Measurements from ENCODE around the gene FOXO3.

FOXO3 gene

DNA sequence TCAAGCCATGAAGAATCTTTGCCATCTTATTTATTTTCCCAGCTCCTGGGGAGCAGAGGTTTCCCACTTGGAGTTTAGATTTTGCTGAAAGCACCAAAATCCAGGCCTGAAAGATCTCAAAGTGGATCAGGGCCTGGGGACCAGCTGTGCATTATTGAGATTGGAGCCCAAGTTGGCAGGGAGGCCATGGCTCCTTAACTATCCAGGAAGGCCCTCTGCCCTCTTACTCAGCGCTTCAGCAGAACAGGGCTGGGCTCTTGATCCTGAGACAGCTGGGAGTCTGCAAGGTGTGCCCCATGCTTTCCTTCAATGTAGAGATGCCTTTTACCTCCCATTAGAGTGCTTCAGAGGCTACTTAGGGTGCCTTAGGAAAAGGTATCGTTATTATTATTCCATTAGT, 24.6 kb downstream of the FOXO3 start:
- Histone ChIP-seq H3K4me3 (ENCODE audit: low read length) (no peak overlapping the region), H3K27ac (ENCODE audit: low read depth, low read length) (no peak overlapping the region), H3K79me2 (ENCODE audit: control insufficient read depth, insufficient read depth, low read length) (peaks cover 27% of the 10 kb centered on the region), H3K27me3 (ENCODE audit: insufficient read depth, low read length, poor library complexity) (no peaks in the 10 kb centered on the region), H3K18ac (ENCODE audit: low read length) (no peak overlapping the region), H3K4me1 (ENCODE audit: control insufficient read depth, low read depth, low read length) (no peaks in the 10 kb centered on the region), H4K5ac (ENCODE audit: low read length) (no peak overlapping the region), H3K79me1 (ENCODE audit: low read length) (peaks cover 31% of the 10 kb centered on the region), H3K56ac (ENCODE audit: low read length) (no peak overlapping the region), H3K23ac (ENCODE audit: low read length) (no peak overlapping the region), H4K8ac (ENCODE audit: low read depth, low read length) (no peak overlapping the region), H3K4ac (ENCODE audit: low read depth, low read length) (no peak overlapping the region), H2AK5ac (ENCODE audit: low read length) (no peak overlapping the region), H2BK5ac (ENCODE audit: low read length) (no peak overlapping the region), H2BK120ac (ENCODE audit: low read depth, low read length) (no peak overlapping the region), H2BK15ac (replicated peaks; ENCODE audit: low read depth) (no peak overlapping the region), H3K4me2 (ENCODE audit: low read length) (no peak overlapping the region), H3K9ac (ENCODE audit: low read length) (no peak overlapping the region), H3K36me3 (ENCODE audit: control insufficient read depth, insufficient read depth, low read length) (no peaks in the 10 kb centered on the region)
- no CpG with 5 or more reads among the region's 2 CpGs for WGBS (ENCODE audit: extremely low coverage, insufficient coverage, low lambda C conversion rate)
- DNase-seq, result no peak

DNA sequence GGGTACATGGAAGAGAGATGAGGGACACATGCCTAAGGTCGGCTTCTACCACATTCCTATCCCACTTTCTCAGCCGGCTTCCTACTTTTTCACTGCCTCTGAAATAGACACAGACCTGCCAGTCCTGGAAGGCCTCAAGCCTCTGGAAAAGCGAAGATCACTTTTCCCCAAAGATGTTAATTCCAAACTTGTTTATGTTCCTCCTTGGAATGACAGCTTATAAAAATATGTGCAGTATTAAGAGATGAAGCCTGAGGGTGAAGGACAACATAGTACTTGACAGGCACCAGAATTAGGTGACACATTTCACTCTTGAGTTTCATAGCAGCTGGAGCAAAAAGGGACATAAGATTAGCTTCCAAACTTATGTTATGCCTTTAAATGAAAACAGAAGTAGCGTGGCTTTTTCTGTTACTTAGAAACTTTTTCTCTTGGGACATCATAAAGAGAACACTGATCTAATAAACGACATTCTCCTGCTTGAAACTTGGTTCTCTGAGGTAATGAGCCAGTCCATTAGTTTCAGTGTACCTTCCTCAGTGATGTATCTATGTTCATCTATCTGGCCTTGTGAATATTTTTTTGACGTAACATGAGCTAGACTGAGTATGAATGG, 25.3 kb downstream of the FOXO3 start:
- no CpG with 5 or more reads among the region's 6 CpGs for WGBS (ENCODE audit: extremely low coverage, insufficient coverage, low lambda C conversion rate)
- Histone ChIP-seq H3K79me1 (ENCODE audit: low read length) (peaks cover 30% of the 10 kb centered on the region), H3K4me3 (ENCODE audit: low read length) (no peak overlapping the region), H3K18ac (ENCODE audit: low read length) (no peak overlapping the region), H3K4me1 (ENCODE audit: control insufficient read depth, low read depth, low read length) (no peaks in the 10 kb centered on the region), H4K5ac (ENCODE audit: low read length) (no peak overlapping the region), H3K27me3 (ENCODE audit: insufficient read depth, low read length, poor library complexity) (no peaks in the 10 kb centered on the region), H2BK15ac (replicated peaks; ENCODE audit: low read depth) (no peak overlapping the region), H2BK120ac (ENCODE audit: low read depth, low read length) (no peak overlapping the region), H3K4ac (ENCODE audit: low read depth, low read length) (no peak overlapping the region), H3K36me3 (ENCODE audit: control insufficient read depth, insufficient read depth, low read length) (no peaks in the 10 kb centered on the region), H3K9ac (ENCODE audit: low read length) (no peak overlapping the region), H3K27ac (ENCODE audit: low read depth, low read length) (no peak overlapping the region), H3K23ac (ENCODE audit: low read length) (no peak overlapping the region), H3K4me2 (ENCODE audit: low read length) (no peak overlapping the region), H3K79me2 (ENCODE audit: control insufficient read depth, insufficient read depth, low read length) (peaks cover 26% of the 10 kb centered on the region), H2BK5ac (ENCODE audit: low read length) (no peak overlapping the region), H2AK5ac (ENCODE audit: low read length) (no peak overlapping the region), H4K8ac (ENCODE audit: low read depth, low read length) (no peak overlapping the region), H3K56ac (ENCODE audit: low read length) (no peak overlapping the region)
- no peak for DNase-seq

DNA sequence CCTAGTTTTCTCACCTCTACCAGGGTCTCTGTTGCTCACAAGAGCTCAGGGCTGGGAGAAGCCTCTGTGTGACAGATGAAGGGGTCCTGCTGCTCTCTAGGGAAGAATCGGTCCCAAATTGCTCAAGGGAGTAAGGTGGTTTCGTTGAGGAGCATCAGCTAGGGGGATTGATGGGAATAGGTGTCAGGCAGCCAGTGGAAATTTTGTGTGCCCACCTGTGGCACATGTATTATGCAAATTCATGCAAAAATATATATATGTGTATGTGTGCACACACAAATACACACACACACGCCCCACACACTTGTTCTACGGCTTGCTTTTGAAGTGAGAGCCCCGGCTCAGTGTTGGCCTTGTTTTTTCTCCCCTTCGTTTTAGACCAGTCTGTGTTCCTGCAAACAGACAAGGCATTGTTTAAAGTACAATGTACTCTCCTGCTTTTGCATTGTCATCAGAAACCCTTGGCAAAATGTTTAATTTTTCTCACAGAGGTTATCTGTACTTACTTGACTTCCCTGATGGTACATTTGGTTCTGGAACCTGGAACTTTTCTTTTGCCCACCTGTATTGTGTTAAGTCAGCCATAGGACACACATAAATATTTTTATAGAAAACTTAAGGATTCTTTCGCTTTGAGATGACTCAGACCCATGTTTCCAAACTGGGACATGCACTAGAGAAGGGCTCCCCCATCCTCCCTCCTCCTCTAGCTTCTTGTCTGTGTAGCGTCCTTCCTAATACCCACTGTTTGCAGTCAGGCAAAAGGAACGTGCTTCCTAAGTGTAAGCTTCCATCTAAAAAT, 26.7 kb downstream of the FOXO3 start:
- no CpG with 5 or more reads among the region's 9 CpGs for whole genome bisulfite sequencing (ENCODE audit: extremely low coverage, insufficient coverage, low lambda C conversion rate)
- Histone ChIP-seq H3K27me3 (ENCODE audit: insufficient read depth, low read length, poor library complexity) (no peaks in the 10 kb centered on the region), H4K5ac (ENCODE audit: low read length) (no peak overlapping the region), H3K23ac (ENCODE audit: low read length) (no peak overlapping the region), H4K8ac (ENCODE audit: low read depth, low read length) (no peak overlapping the region), H2BK15ac (replicated peaks; ENCODE audit: low read depth) (no peak overlapping the region), H3K36me3 (ENCODE audit: control insufficient read depth, insufficient read depth, low read length) (no peaks in the 10 kb centered on the region), H2AK5ac (ENCODE audit: low read length) (no peak overlapping the region), H2BK5ac (ENCODE audit: low read length) (no peak overlapping the region), H3K27ac (ENCODE audit: low read depth, low read length) (no peak overlapping the region), H3K4ac (ENCODE audit: low read depth, low read length) (no peak overlapping the region), H3K18ac (ENCODE audit: low read length) (no peak overlapping the region), H3K9ac (ENCODE audit: low read length) (no peak overlapping the region), H3K4me2 (ENCODE audit: low read length) (no peak overlapping the region), H3K56ac (ENCODE audit: low read length) (no peak overlapping the region), H3K4me1 (ENCODE audit: control insufficient read depth, low read depth, low read length) (no peaks in the 10 kb centered on the region), H2BK120ac (ENCODE audit: low read depth, low read length) (no peak overlapping the region), H3K4me3 (ENCODE audit: low read length) (no peak overlapping the region), H3K79me1 (ENCODE audit: low read length) (peaks cover 28% of the 10 kb centered on the region), H3K79me2 (ENCODE audit: control insufficient read depth, insufficient read depth, low read length) (peaks cover 24% of the 10 kb centered on the region)
- peak; percentile 54 for DNase-seq

DNA sequence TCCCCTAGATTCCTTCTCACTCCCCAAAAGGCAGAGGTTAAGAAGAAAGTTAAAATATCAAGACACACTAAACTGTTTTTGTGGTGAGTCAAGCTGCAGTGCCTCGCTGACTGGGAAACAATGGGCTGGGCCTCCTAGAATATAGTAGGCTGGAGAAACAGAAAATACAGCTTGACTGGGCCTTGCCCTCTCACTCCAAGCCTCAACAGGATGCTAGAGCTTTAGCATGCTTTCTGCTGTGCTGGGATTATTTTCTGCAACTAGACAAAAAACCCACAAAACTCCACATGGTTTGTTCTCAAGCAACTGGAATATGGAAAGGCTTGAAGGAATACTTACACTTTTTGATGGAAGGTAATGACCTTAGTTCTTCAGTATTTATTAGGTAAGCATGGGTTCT, 27.9 kb downstream of the FOXO3 start:
- Histone ChIP-seq H2BK5ac (ENCODE audit: low read length) (no peak overlapping the region), H3K4me1 (ENCODE audit: control insufficient read depth, low read depth, low read length) (no peaks in the 10 kb centered on the region), H3K4me3 (ENCODE audit: low read length) (no peak overlapping the region), H4K5ac (ENCODE audit: low read length) (no peak overlapping the region), H3K23ac (ENCODE audit: low read length) (no peak overlapping the region), H3K9ac (ENCODE audit: low read length) (no peak overlapping the region), H3K27me3 (ENCODE audit: insufficient read depth, low read length, poor library complexity) (no peaks in the 10 kb centered on the region), H4K8ac (ENCODE audit: low read depth, low read length) (no peak overlapping the region), H3K27ac (ENCODE audit: low read depth, low read length) (no peak overlapping the region), H3K36me3 (ENCODE audit: control insufficient read depth, insufficient read depth, low read length) (no peaks in the 10 kb centered on the region), H2BK120ac (ENCODE audit: low read depth, low read length) (no peak overlapping the region), H3K56ac (ENCODE audit: low read length) (no peak overlapping the region), H3K4ac (ENCODE audit: low read depth, low read length) (no peak overlapping the region), H3K79me2 (ENCODE audit: control insufficient read depth, insufficient read depth, low read length) (peaks cover 18% of the 10 kb centered on the region), H3K18ac (ENCODE audit: low read length) (no peak overlapping the region), H2AK5ac (ENCODE audit: low read length) (no peak overlapping the region), H3K4me2 (ENCODE audit: low read length) (no peak overlapping the region), H3K79me1 (ENCODE audit: low read length) (peaks cover 27% of the 10 kb centered on the region), H2BK15ac (replicated peaks; ENCODE audit: low read depth) (no peak overlapping the region)
- DNase-seq, result peak; percentile 68
- no CpG with 5 or more reads among the region's 1 CpG for WGBS (ENCODE audit: extremely low coverage, insufficient coverage, low lambda C conversion rate)

DNA sequence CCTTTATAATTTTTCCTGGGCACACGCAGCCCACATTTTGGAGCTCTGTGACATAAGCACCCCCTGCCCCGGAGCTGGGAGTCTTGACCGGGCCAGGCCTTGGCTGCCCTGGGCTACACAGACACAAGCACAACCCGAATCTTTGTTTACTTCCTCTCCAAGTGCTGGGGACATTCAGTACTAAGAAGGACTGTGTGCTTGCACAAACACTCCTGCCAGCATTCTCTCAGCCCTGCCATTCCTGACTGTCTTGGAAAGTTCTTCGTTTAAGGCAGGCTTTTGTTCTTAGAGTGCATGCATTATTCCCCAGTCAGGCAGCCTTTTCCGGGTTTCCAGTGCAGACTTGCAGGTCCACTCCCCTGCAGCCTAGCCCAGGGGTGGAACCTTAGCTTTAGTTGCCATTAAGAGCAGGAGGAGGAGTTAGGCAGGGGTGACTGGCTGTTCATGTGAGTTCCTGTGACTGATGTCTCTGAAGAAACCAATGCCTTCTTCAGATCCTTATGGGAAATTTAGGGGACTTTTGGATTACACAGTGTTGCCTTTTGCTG, 28.6 kb downstream of the FOXO3 start:
- peak overlapping the region; percentile 83 for H3K56ac ChIP-seq (ENCODE audit: low read length)
- H3K4me3 ChIP-seq (ENCODE audit: low read length), result no peak overlapping the region
- H3K79me2 ChIP-seq (ENCODE audit: control insufficient read depth, insufficient read depth, low read length), result peaks cover 12% of the 10 kb centered on the region
- no peaks in the 10 kb centered on the region for H3K27me3 ChIP-seq (ENCODE audit: insufficient read depth, low read length, poor library complexity)
- no CpG with 5 or more reads among the region's 6 CpGs for WGBS (ENCODE audit: extremely low coverage, insufficient coverage, low lambda C conversion rate)
- H3K4me2 ChIP-seq (ENCODE audit: low read length), result no peak overlapping the region
- no peaks in the 10 kb centered on the region for H3K4me1 ChIP-seq (ENCODE audit: control insufficient read depth, low read depth, low read length)
- no peak overlapping the region for H2BK5ac ChIP-seq (ENCODE audit: low read length)
- peak; percentile 95 for DNase-seq
- H4K5ac ChIP-seq (ENCODE audit: low read length), result no peak overlapping the region
- no peak overlapping the region for H3K4ac ChIP-seq (ENCODE audit: low read depth, low read length)
- H4K8ac ChIP-seq (ENCODE audit: low read depth, low read length), result no peak overlapping the region
- peak overlapping the region; percentile 56 for H2BK120ac ChIP-seq (ENCODE audit: low read depth, low read length)
- no peak overlapping the region for H2BK15ac ChIP-seq (replicated peaks; ENCODE audit: low read depth)
- H3K9ac ChIP-seq (ENCODE audit: low read length), result peak overlapping the region; percentile 50
- H3K18ac ChIP-seq (ENCODE audit: low read length), result peak overlapping the region; percentile 8
- peak overlapping the region; percentile 54 for H3K27ac ChIP-seq (ENCODE audit: low read depth, low read length)
- H3K23ac ChIP-seq (ENCODE audit: low read length), result no peak overlapping the region
- no peak overlapping the region for H2AK5ac ChIP-seq (ENCODE audit: low read length)
- no peaks in the 10 kb centered on the region for H3K36me3 ChIP-seq (ENCODE audit: control insufficient read depth, insufficient read depth, low read length)
- H3K79me1 ChIP-seq (ENCODE audit: low read length), result peaks cover 21% of the 10 kb centered on the region

Data from mesendoderm (in vitro differentiated cells).